ENCODE data around the gene DAP.

Gene DAP

DNA sequence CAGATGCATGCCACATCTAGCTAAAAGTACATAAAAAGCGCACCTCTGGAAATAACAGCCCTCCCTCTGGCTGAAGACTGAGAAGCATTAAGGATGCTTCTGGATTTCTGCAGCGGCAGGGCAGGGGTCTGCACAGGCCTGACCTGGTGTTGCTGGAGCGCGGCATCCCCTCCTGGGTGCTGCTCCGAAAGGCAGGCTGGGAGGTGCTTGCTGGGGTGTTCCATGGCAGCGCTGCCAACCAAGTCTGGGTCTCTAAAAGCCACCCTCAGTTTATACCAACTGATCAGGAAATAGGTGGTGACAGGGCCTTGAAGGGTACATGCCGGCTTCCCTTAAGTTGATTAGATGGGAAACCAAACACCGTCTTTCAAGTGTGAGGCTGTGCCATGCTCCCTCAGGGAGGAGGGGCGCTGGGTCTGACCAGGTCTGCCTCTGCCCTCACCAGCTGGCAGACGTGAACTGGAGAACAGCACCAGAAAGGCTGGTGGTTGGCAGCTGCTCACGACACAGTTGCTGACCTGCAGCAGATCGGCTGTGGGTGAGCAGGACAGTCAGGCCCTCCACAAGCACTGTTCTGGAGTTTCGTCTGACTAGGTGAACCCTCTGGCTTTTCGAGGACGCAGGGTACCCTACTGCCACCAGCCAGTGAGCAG lies 81.6 kb downstream of the DAP start:
- no peak overlapping the region for H3K9ac ChIP-seq (ENCODE audit: low read length)
- TF ChIP-seq, protein P1, sequence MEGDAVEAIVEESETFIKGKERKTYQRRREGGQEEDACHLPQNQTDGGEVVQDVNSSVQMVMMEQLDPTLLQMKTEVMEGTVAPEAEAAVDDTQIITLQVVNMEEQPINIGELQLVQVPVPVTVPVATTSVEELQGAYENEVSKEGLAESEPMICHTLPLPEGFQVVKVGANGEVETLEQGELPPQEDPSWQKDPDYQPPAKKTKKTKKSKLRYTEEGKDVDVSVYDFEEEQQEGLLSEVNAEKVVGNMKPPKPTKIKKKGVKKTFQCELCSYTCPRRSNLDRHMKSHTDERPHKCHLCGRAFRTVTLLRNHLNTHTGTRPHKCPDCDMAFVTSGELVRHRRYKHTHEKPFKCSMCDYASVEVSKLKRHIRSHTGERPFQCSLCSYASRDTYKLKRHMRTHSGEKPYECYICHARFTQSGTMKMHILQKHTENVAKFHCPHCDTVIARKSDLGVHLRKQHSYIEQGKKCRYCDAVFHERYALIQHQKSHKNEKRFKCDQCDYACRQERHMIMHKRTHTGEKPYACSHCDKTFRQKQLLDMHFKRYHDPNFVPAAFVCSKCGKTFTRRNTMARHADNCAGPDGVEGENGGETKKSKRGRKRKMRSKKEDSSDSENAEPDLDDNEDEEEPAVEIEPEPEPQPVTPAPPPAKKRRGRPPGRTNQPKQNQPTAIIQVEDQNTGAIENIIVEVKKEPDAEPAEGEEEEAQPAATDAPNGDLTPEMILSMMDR (IDR thresholded peaks at IDR 0.05; ENCODE audit: insufficient read depth, low read length, poor library complexity, severe bottlenecking), result no peak
- TF ChIP-seq EZH2phosphoT487 (conservative IDR thresholded peaks at IDR 0.05; ENCODE audit: low read length), result no peak
- no peaks in the 10 kb centered on the region for H3K27me3 ChIP-seq (ENCODE audit: low read length)
- no peaks in the 10 kb centered on the region for H3K9me2 ChIP-seq (replicated peaks; ENCODE audit: insufficient read depth, low read length)
- no peak overlapping the region for H3K27ac ChIP-seq (ENCODE audit: low read depth, low read length)
- no peaks in the 10 kb centered on the region for H3K79me2 ChIP-seq (ENCODE audit: insufficient read depth, low read length)
- H3K9me3 ChIP-seq (ENCODE audit: insufficient read depth, low read length), result no peaks in the 10 kb centered on the region
- H3K4me2 ChIP-seq (ENCODE audit: low read depth, low read length, poor library complexity, severe bottlenecking), result no peak overlapping the region
- peaks cover 2% of the 10 kb centered on the region; the same call in 1 of the 2 replicates for H3K36me3 ChIP-seq (ENCODE audit: low read length)
- no peaks in the 10 kb centered on the region for H4K20me1 ChIP-seq (ENCODE audit: low read depth, low read length)
- H3F3A ChIP-seq (ENCODE audit: insufficient read depth), result no peaks in the 10 kb centered on the region
- no peak overlapping the region for H3K4me3 ChIP-seq (ENCODE audit: insufficient read depth, low read length, poor library complexity, severe bottlenecking)
- no peak overlapping the region for H2AFZ ChIP-seq (ENCODE audit: low read depth, low read length, severe bottlenecking)

DNA sequence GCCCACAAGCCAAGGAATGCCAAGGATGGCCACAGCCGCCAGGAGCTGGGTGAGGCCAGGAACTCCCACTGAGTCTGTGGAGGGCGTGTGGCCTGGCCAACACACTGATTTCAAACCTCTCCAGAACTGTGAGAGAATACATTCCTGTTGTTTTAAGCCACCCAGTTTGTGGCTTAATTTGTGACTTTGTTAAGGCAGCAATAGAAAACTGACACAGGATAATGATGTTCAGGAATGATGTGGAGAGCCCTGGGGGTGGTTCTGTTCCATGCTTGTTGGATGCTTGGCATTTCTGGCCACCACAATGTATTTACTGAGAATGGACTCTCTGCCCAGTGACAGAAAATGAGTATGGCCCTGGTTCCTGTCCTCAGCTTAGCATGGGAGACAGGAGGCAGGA lies 82.8 kb downstream of the DAP start:
- Histone ChIP-seq H3F3A (ENCODE audit: insufficient read depth) (no peaks in the 10 kb centered on the region), H3K9ac (ENCODE audit: low read length) (no peak overlapping the region), H2AFZ (ENCODE audit: low read depth, low read length, severe bottlenecking) (no peak overlapping the region), H3K4me2 (ENCODE audit: low read depth, low read length, poor library complexity, severe bottlenecking) (no peak overlapping the region), H3K9me3 (ENCODE audit: insufficient read depth, low read length) (no peaks in the 10 kb centered on the region), H3K79me2 (ENCODE audit: insufficient read depth, low read length) (no peaks in the 10 kb centered on the region), H4K20me1 (ENCODE audit: low read depth, low read length) (no peaks in the 10 kb centered on the region), H3K27me3 (ENCODE audit: low read length) (no peaks in the 10 kb centered on the region), H3K36me3 (ENCODE audit: low read length) (peaks cover 2% of the 10 kb centered on the region; the same call in 1 of the 2 replicates), H3K4me3 (ENCODE audit: insufficient read depth, low read length, poor library complexity, severe bottlenecking) (no peak overlapping the region), H3K9me2 (replicated peaks; ENCODE audit: insufficient read depth, low read length) (no peaks in the 10 kb centered on the region), H3K27ac (ENCODE audit: low read depth, low read length) (no peak overlapping the region)
- TF ChIP-seq, protein P1 (IDR thresholded peaks at IDR 0.05; ENCODE audit: insufficient read depth, low read length, poor library complexity, severe bottlenecking), result no peak
- no peak for TF ChIP-seq EZH2phosphoT487 (conservative IDR thresholded peaks at IDR 0.05; ENCODE audit: low read length)

DNA sequence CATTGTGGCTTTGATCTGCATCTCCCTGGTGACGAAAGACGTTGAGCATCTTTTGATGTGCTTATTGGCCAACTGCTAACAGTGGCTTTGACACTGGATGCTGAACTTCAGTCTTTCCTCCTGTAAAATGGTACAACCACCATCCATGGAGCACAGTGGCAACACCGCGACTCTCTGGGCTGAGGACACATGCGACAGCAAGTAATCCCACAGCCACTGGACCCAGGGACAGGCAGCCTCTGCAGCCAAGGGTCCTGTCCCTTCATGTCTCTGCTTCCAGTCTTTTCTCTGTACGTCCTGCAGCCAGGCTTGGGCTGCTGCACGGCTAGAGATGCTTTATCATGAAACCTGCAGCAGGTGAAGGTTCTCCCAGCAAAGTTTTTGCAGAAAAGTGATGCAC lies 83.5 kb downstream of the DAP start:
- H3F3A ChIP-seq (ENCODE audit: insufficient read depth), result no peaks in the 10 kb centered on the region
- TF ChIP-seq, protein P1 (IDR thresholded peaks at IDR 0.05; ENCODE audit: insufficient read depth, low read length, poor library complexity, severe bottlenecking), result no peak
- no peak for TF ChIP-seq EZH2phosphoT487 (conservative IDR thresholded peaks at IDR 0.05; ENCODE audit: low read length)
- H3K36me3 ChIP-seq (ENCODE audit: low read length), result peaks cover 2% of the 10 kb centered on the region; the same call in 1 of the 2 replicates
- H3K79me2 ChIP-seq (ENCODE audit: insufficient read depth, low read length), result no peaks in the 10 kb centered on the region
- no peaks in the 10 kb centered on the region for H3K9me2 ChIP-seq (replicated peaks; ENCODE audit: insufficient read depth, low read length)
- H4K20me1 ChIP-seq (ENCODE audit: low read depth, low read length), result no peaks in the 10 kb centered on the region
- no peak overlapping the region for H3K9ac ChIP-seq (ENCODE audit: low read length)
- no peaks in the 10 kb centered on the region for H3K27me3 ChIP-seq (ENCODE audit: low read length)
- H3K4me3 ChIP-seq (ENCODE audit: insufficient read depth, low read length, poor library complexity, severe bottlenecking), result no peak overlapping the region
- no peak overlapping the region for H3K4me2 ChIP-seq (ENCODE audit: low read depth, low read length, poor library complexity, severe bottlenecking)
- H2AFZ ChIP-seq (ENCODE audit: low read depth, low read length, severe bottlenecking), result no peak overlapping the region
- no peak overlapping the region for H3K27ac ChIP-seq (ENCODE audit: low read depth, low read length)
- H3K9me3 ChIP-seq (ENCODE audit: insufficient read depth, low read length), result no peaks in the 10 kb centered on the region

Data from SU-DHL-6 (cell line).